ENCODE measurements around the gene LHFPL6. TPM values are rescaled to one million over a fixed set of nuclear protein-coding genes. Genes with fewer than 3 reads are reported as not detected.

The LHFPL6 gene
- total RNA-seq, 1 donor from 2014 or later: 31.7 TPM

- Mint-ChIP-seq H3K27me3 (no peaks in the 10 kb centered on the region), H3K4me1 (ENCODE audit: unreplicated experiment) (peaks cover 4% of the 10 kb centered on the region), H3K9me3 (no peaks in the 10 kb centered on the region), H3K4me3 (no peak overlapping the region), H3K27ac (no peak overlapping the region), H3K36me3 (no peaks in the 10 kb centered on the region)
- no peak for DNase-seq (ENCODE audit: extremely low spot score, unreplicated experiment)
- TF ChIP-seq, protein P1, sequence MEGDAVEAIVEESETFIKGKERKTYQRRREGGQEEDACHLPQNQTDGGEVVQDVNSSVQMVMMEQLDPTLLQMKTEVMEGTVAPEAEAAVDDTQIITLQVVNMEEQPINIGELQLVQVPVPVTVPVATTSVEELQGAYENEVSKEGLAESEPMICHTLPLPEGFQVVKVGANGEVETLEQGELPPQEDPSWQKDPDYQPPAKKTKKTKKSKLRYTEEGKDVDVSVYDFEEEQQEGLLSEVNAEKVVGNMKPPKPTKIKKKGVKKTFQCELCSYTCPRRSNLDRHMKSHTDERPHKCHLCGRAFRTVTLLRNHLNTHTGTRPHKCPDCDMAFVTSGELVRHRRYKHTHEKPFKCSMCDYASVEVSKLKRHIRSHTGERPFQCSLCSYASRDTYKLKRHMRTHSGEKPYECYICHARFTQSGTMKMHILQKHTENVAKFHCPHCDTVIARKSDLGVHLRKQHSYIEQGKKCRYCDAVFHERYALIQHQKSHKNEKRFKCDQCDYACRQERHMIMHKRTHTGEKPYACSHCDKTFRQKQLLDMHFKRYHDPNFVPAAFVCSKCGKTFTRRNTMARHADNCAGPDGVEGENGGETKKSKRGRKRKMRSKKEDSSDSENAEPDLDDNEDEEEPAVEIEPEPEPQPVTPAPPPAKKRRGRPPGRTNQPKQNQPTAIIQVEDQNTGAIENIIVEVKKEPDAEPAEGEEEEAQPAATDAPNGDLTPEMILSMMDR (conservative IDR thresholded peaks at IDR 0.05): no peak
Measured at GRCh38 chr13:39446865-39447264, 156.1 kb downstream of the LHFPL6 start.

DNA sequence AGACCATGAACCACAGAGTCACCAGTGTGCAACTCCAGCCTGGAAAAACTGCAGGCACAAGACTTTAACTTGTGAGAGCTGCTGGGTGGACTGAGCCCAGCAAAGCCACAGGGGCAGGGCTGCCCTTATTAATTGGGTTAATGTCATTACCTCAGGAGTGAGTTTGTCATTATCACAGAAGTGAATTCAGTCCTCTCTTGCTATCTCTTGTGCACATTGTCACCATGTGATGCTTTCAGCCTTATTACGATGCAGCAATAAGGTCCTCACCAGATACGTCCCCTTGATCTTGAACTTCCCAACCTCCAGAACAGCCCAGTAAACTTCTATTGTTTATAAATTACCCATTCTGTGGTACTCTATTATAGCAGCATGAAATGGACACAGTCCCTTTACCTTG is 158.1 kb downstream of the LHFPL6 start:
- Mint-ChIP-seq H3K27ac (no peak overlapping the region), H3K4me3 (no peak overlapping the region), H3K27me3 (no peaks in the 10 kb centered on the region), H3K9me3 (peaks cover 2% of the 10 kb centered on the region), H3K4me1 (ENCODE audit: unreplicated experiment) (no peaks in the 10 kb centered on the region), H3K36me3 (no peaks in the 10 kb centered on the region)
- TF ChIP-seq, protein P1 (conservative IDR thresholded peaks at IDR 0.05): no peak
- DNase-seq (ENCODE audit: extremely low spot score, unreplicated experiment): no peak

DNA sequence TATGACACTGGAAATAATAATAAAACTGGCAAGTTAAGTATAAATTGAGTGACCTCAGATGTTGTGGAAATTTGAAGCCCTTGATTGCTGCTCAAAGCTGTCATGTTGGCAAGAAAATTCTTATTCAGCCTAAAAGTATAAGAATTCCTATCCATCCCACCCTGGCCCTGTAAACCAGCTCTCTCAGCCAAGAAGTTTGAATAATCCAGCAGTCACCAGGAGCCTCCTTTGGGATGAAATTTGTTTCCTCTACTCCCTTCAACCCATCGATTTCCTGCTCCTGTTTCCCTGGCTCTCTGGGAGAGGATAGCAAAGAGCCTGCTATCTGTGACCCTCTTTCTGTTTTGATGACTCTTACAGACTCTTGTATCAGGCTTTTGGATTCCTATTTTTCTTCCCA is 169.3 kb downstream of the LHFPL6 start:
- Mint-ChIP-seq H3K36me3 (peaks cover 20% of the 10 kb centered on the region), H3K9me3 (peaks cover 17% of the 10 kb centered on the region), H3K27me3 (no peaks in the 10 kb centered on the region), H3K4me3 (no peak overlapping the region), H3K4me1 (ENCODE audit: unreplicated experiment) (no peaks in the 10 kb centered on the region), H3K27ac (no peak overlapping the region)
- TF ChIP-seq, protein P1 (conservative IDR thresholded peaks at IDR 0.05): no peak
- no peak for DNase-seq (ENCODE audit: extremely low spot score, unreplicated experiment)

DNA sequence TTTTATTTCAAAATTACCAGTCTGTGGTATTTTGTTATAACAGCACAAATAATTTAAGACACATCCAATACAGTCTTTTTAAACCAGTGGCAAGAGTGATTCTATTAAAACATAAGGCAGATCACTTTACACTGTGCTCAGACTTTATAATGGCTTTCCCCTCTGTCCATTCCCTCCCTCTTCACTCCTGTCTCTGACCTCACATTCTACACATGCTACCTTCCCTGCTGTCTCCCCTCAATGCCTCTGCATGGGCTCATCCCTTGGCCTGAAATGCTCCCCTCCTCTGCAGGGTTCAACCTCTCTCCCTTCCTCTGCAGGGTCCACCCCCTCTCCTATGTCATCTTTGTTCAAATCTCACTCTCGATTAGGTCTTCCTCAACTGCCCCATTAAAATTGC is 170.8 kb downstream of the LHFPL6 start:
- H3K9me3 Mint-ChIP-seq: peaks cover 12% of the 10 kb centered on the region
- no peak overlapping the region for H3K4me3 Mint-ChIP-seq
- TF ChIP-seq, protein P1 (conservative IDR thresholded peaks at IDR 0.05): no peak
- DNase-seq (ENCODE audit: extremely low spot score, unreplicated experiment): no peak
- H3K27ac Mint-ChIP-seq: no peak overlapping the region
- no peaks in the 10 kb centered on the region for H3K27me3 Mint-ChIP-seq
- no peaks in the 10 kb centered on the region for H3K4me1 Mint-ChIP-seq (ENCODE audit: unreplicated experiment)
- peaks cover 20% of the 10 kb centered on the region for H3K36me3 Mint-ChIP-seq

DNA sequence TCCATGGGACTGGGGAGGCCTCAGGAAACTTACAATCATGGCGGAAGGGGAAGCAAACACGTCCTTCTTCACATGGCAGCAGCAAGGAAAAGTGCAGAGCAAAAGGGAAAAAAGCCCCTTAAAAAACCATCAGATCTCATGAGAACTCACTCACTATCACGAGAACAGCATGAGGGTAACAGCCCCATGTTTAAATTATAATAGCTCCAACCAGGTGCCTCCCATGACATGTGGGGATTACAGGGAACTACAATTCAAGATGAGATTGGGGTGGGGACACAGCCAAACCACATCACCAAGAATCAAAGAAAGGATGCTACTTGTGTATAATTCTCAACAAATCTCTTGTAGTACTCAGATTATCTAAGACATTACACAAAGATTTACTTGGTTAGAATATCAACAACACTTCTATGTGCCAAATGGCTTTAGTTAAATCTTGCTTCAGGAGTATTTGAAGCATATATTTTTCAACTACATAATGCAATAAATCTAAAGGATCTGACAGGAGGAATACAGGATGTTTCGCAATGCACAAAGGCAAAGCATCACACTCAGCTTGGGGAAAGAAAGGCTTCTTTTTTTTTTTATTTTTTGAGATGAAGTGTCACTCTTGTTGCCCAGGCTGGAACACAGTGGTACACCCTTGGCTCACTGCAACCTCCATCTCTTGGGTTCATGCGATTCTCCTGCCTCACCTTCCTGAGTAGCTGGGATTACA is 180.0 kb downstream of the LHFPL6 start:
- Mint-ChIP-seq H3K9me3 (no peaks in the 10 kb centered on the region), H3K4me1 (ENCODE audit: unreplicated experiment) (peaks cover 5% of the 10 kb centered on the region), H3K4me3 (no peak overlapping the region), H3K36me3 (no peaks in the 10 kb centered on the region), H3K27ac (no peak overlapping the region), H3K27me3 (no peaks in the 10 kb centered on the region)
- no peak for DNase-seq (ENCODE audit: extremely low spot score, unreplicated experiment)
- TF ChIP-seq, protein P1 (conservative IDR thresholded peaks at IDR 0.05): no peak

Data from type B pancreatic cell (in vitro differentiated cells).